GM12878 (cell line): Measurements from ENCODE around the gene RXFP1.

Source experiments
- BCL11A ChIP-seq: IDR thresholded peaks from 2 replicates; pipeline ENCODE4 v1.6.1; 2011; ENCODE audit warnings: low read depth, low read length
- CBX5 ChIP-seq: sonication (generic); IDR thresholded peaks from 2 replicates; pipeline ENCODE4 v1.6.1; 2016; ENCODE audit warnings: low read depth, moderate library complexity, mild to moderate bottlenecking, inconsistent platforms
- CTCF ChIP-seq, 3 experiments: IDR thresholded peaks in 2 of 3; conservative IDR thresholded peaks in 1 of 3; 2 replicates each; pipeline ENCODE4 v1.5.1; 2011; ENCODE audit warnings: low read depth in 3 of 3, low read length in 3 of 3, mild to moderate bottlenecking in 3 of 3, control low read depth in 2 of 3, moderate library complexity in 2 of 3, inconsistent platforms in 1 of 3, mixed read lengths in 1 of 3; ENCODE audit not compliant: control insufficient read depth in 2 of 3, insufficient read depth in 1 of 3; ENCODE audit errors: extremely low read depth in 1 of 3
- ZBTB33 ChIP-seq: fragments of 450-650 bp; IDR thresholded peaks from 2 replicates; pipeline ENCODE4 v1.6.1; 2017; ENCODE audit warnings: mild to moderate bottlenecking

- no peak for TF ChIP-seq ZBTB33
- TF ChIP-seq CBX5 = no peak
- TF ChIP-seq CTCF (IDR thresholded peaks at IDR 0.05 in 2 of 3, conservative IDR thresholded peaks at IDR 0.05 in 1 of 3; ENCODE audit: control insufficient read depth in 2 of 3, extremely low read depth in 1 of 3, insufficient read depth in 1 of 3, low read depth in 3 of 3, low read length in 3 of 3) = no peak
- no peak for TF ChIP-seq BCL11A
These were observed 22.5 kb downstream of the RXFP1 start for GRCh38 chr4:158544141-158544540.
